Measurements from ENCODE around the gene HOXC4.
A peak's percentile ranks its signal among the peaks of the same experiment; 100 is the strongest.

The HOXC4 gene

GRCh38 chr12:54017027-54017788 lies 36.4 kb upstream of the HOXC4 start:
- peak overlapping the region; percentile 62 for H2AFZ ChIP-seq (ENCODE audit: low read depth, low read length)

GRCh38 chr12:54017878-54018467 lies 35.7 kb upstream of the HOXC4 start:
- Histone ChIP-seq H3K9me3 (ENCODE audit: insufficient read depth, low read length) (no peaks in the 10 kb centered on the region), H3K27ac (ENCODE audit: low read length) (peak overlapping the region; percentile 78), H3K79me2 (ENCODE audit: low read length) (no peaks in the 10 kb centered on the region), H3K9ac (ENCODE audit: low read length) (peak overlapping the region; percentile 97), H4K20me1 (ENCODE audit: insufficient read depth, low read length) (no peaks in the 10 kb centered on the region), H3K36me3 (replicated peaks; ENCODE audit: low read depth, low read length) (no peaks in the 10 kb centered on the region), H3K27me3 (ENCODE audit: low read depth, low read length) (0 out of 2 replicates have a peak, but pooled peaks cover 7% of the 10 kb centered on the region), H3K4me1 (ENCODE audit: low read length) (peaks cover 38% of the 10 kb centered on the region), H3K4me3 (ENCODE audit: low read length) (peak overlapping the region; percentile 79), H3K4me2 (ENCODE audit: low read length) (peak overlapping the region; percentile 93), H2AFZ (ENCODE audit: low read depth, low read length) (peak overlapping the region; percentile 62; the same call in 1 of the 2 replicates)
- no peak for TF ChIP-seq CTCF (IDR thresholded peaks at IDR 0.05; ENCODE audit: low read depth, low read length)
- no peak for TF ChIP-seq EZH2phosphoT487 (IDR thresholded peaks at IDR 0.05; ENCODE audit: low read depth)

More at GRCh38 chr12:54017027-54017788, 36.4 kb upstream of the HOXC4 start:
- Histone ChIP-seq H3K9me3 (ENCODE audit: insufficient read depth, low read length) (no peaks in the 10 kb centered on the region), H3K79me2 (ENCODE audit: low read length) (no peaks in the 10 kb centered on the region), H3K36me3 (replicated peaks; ENCODE audit: low read depth, low read length) (no peaks in the 10 kb centered on the region), H3K9ac (ENCODE audit: low read length) (peak overlapping the region; percentile 78), H3K27me3 (ENCODE audit: low read depth, low read length) (0 out of 2 replicates have a peak, but pooled peaks cover 10% of the 10 kb centered on the region), H3K4me2 (ENCODE audit: low read length) (peak overlapping the region; percentile 83), H3K27ac (ENCODE audit: low read length) (peak overlapping the region; percentile 78), H3K4me1 (ENCODE audit: low read length) (peaks cover 31% of the 10 kb centered on the region), H3K4me3 (ENCODE audit: low read length) (peak overlapping the region; percentile 79), H4K20me1 (ENCODE audit: insufficient read depth, low read length) (no peaks in the 10 kb centered on the region)
- TF ChIP-seq CTCF (IDR thresholded peaks at IDR 0.05; ENCODE audit: low read depth, low read length), result peak; percentile 18; the same call in 1 of the 2 replicates
- TF ChIP-seq EZH2phosphoT487 (IDR thresholded peaks at IDR 0.05; ENCODE audit: low read depth), result no peak

DNA sequence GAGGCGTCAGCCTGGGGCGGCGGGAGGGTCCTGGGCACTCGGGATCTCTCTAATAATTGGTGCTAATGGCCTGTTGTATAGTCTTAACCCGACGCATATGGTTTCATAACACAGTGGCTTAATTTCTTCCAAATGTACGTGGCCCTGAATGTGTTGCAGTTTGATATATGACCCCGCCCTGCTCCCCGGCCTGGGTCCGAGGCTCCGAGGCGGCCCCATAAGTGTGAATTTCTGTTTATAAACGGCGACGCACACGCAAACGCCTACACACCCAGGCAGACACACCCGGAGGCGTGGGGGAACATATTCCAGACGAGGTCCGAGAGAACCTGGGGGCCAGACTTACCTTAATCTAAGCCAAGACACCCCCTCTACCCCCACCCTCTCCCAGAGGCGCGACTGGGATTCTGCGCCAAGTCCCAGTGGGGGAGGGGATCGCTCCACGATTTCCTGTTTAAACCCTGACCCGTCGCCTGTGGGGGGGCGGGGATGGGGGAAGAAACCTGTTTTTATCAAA lies 35.1 kb upstream of the HOXC4 start:
- no peaks in the 10 kb centered on the region for H4K20me1 ChIP-seq (ENCODE audit: insufficient read depth, low read length)
- H3K4me2 ChIP-seq (ENCODE audit: low read length), result peak overlapping the region; percentile 93
- no peak overlapping the region for H2AFZ ChIP-seq (ENCODE audit: low read depth, low read length)
- H3K27me3 ChIP-seq (ENCODE audit: low read depth, low read length), result 0 out of 2 replicates have a peak, but pooled peaks cover 7% of the 10 kb centered on the region
- peak overlapping the region; percentile 97 for H3K9ac ChIP-seq (ENCODE audit: low read length)
- TF ChIP-seq EZH2phosphoT487 (IDR thresholded peaks at IDR 0.05; ENCODE audit: low read depth) (no peak), CTCF (IDR thresholded peaks at IDR 0.05; ENCODE audit: low read depth, low read length) (no peak)
- peaks cover 44% of the 10 kb centered on the region for H3K4me1 ChIP-seq (ENCODE audit: low read length)
- H3K4me3 ChIP-seq (ENCODE audit: low read length), result peak overlapping the region; percentile 79
- peak overlapping the region; percentile 78 for H3K27ac ChIP-seq (ENCODE audit: low read length)
- H3K79me2 ChIP-seq (ENCODE audit: low read length), result no peaks in the 10 kb centered on the region
- H3K9me3 ChIP-seq (ENCODE audit: insufficient read depth, low read length), result no peaks in the 10 kb centered on the region
- no peaks in the 10 kb centered on the region for H3K36me3 ChIP-seq (replicated peaks; ENCODE audit: low read depth, low read length)
